T-helper 2 cell treated with Interferon-gamma antibody and Interleukin-4, amounts not matched to agents 100 ng/mL and 5 ng/mL, for 36 hours (primary cell): ENCODE results near the gene CENPO. TPM values are rescaled to one million over a fixed set of nuclear protein-coding genes. Genes with fewer than 3 reads are reported as not detected.

ENCODE experiments used
- intact Hi-C: fragments of 100-400 bp; cut with micrococcal nuclease; formaldehyde crosslinking; loops from one replicate; pipeline ENCODE4 v1.15.1; 2023
- total RNA-seq: library from RNA; stranded (reverse); gene quantifications from 2 replicates; pipeline ENCODE4 v1.2.3, GENCODE V29; 2022

The CENPO gene
- total RNA-seq, 1 donor from 2014 or later: 49.1 TPM

DNA sequence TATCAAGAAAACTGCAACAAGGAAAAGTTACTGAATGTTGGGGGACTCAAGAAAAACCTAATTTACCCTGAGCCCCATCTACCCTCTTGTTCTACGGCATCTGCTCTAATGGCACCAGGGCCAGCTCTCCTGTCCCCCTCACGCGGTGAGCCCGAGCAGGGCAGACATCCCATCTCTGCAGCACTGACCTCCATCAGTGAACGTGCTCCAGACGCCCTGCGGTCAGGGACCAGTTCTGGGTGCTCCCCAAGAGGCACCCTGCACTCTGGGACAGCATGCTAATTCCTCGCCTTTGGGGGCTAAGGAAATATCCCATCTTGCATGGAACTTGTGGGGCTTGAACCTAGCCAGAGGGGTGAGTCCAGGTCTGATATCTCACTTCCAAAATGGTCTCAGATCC lies 43.0 kb downstream of the CENPO start:
- intact Hi-C loops: no loop called here

DNA sequence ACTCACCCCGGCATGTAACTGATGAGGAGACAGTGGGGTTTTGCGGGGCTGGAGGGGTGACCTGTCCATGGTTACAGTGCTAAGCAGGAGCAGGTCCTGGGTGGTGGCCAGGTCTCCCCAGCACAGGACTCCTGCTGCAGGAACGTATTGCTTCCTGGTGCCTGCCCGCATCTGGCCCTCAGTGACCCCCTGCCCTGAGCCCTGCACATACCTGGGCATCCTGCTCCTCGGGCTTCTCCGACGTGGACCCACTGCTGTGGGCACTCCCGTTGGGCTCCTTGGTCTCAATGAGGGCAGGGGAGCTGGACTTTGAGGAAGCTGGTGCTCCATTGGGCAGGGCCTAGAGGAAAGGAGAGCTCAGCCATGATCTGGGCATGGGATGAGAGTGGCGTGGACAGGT lies 43.5 kb downstream of the CENPO start:
- intact Hi-C loops: no loop called here

DNA sequence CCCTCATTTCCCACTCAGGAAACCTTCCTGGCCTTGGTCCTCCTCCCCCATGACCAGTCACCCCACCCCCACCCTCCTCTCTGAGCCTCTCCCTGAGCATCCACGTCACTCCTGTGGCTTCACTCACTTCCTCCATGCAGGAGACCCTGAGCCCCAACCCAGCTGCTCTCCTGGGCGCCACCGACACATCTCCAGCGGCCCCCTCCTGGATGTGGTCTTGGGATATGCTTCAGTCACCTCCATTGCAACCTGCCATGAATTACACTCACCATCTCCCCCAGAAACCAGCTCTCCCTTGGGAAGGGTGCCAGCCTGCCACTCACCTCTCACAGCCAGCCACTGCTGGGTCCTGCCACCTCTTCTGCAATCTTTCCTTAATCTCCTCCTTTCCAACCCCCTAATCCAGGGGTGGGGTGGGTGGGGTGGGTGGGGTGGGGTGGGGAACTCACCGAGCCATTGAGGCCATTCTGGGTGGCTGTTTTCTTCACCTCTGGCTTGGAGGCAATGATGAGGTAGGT lies 44.8 kb downstream of the CENPO start:
- intact Hi-C loops: no loop called here

DNA sequence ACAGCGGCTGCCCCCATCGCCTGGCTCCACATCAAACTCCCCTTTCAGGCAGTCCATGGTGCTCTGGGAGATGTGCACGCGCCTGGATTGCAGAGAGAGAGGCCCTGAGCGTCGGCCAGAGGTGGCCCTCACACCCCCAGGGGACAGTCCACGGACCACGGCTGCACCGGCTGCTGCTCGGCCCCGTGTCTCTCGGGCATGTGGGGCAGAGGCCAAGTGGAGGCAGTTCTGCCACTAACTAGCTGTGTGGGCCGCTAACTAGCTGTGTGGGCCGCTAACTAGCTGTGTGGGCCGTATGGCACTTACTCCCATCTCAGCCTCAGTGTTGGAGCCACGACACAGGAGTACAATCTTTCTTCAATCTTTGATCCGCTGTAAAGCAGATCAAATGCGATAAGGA lies 45.3 kb downstream of the CENPO start:
- intact Hi-C loops: no loop called here

DNA sequence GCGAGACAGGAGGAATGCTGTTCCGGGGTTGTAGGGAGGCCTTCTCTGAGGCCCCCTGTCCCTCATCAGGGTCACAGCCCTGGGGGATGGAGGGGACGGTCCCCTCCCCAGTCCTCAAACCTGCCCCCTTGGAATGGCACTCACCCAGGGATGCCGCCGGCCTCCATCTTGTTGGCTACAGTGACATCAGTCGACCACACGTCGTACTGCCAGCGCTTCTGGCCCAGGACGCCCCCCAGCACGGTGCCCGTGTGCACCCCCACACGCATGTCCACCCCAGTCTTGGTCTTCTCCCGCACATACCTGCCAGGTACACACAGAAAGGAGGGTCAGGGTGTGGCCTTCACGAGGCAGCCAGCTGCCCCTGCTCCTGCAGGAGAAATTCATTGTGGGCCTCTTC lies 46.5 kb downstream of the CENPO start:
- intact Hi-C loops: no loop called here

DNA sequence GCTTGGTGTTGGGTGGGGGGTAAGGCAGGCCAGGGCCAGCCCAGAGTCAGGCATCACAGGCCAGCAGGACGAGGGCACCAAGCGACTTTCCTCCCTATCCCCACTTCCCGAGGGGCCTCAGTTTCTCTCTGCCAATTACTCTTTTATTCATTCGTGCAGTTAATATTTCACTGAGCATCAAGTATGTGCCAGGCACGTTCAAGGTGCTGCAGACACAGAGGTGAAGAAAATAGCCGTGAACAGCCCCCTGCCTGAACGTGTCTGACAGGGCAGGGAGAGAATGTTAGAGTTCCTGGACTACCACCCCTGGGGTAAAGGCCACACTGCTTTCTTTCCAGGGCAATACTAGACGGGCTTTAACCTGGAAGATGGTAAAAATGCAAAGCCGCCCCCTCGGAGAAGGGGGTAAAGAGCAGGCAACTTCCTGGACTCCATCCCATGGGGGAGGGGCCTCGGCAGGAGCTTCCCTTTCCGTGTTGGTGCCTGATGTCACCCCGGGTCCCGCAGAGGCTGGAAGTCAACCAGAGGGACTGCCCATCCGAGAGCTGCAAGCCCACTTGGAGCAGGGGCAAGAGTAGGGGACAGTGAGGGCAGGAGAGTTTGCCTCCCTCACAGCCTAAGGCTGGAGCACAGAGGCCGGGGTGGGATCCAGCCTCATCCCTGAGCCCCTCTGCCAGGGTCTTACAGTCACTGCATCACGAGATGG lies 47.1 kb downstream of the CENPO start:
- intact Hi-C loops: no loop called here

DNA sequence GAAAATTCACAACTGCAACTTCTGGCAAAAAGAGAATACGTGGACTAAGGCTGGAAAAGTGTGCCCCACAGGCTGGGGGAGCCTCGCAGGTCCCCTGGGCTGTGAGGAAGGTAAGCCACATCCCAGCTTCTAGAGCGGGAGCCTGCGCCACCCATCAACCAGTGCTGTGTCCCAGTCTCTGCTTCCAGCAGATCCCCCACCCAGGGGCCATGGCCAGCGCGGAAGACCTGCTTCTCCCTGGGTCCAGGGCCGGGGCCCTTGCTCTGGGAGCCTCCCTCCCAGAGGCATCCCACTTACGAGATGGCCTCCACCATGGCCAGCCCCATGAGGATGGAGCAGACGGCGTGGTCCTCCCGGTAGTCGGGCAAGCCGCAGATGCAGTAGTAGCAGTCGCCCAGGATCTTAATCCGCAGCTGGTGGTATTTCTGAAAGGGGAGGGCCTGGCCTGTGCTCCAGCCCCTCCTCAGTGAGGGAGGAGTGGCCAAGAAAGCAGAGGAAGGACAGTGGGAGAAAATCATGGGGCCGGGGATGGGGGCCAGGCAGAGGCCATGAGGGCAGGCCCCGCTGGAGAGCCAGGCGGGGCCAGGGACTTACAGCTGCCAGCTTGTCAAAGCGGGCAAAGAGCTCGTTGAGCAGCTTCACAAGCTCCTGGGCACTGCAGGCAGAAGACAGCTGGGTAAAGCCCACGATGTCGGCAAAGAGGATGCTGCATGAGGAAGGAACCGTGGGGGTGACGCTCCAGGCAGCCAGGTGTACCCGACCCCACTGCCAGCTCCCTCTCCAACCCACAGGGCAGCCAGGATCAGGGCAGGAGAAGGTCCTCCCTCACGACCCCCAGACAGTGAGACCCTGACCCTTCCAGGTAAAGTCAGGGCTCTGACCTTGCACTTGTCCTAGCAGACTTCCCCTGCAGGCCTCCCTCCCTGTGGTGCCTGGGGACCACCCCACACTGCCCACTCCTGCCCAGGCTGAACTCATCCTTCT lies 48.0 kb downstream of the CENPO start:
- intact Hi-C loops: no loop called here

DNA sequence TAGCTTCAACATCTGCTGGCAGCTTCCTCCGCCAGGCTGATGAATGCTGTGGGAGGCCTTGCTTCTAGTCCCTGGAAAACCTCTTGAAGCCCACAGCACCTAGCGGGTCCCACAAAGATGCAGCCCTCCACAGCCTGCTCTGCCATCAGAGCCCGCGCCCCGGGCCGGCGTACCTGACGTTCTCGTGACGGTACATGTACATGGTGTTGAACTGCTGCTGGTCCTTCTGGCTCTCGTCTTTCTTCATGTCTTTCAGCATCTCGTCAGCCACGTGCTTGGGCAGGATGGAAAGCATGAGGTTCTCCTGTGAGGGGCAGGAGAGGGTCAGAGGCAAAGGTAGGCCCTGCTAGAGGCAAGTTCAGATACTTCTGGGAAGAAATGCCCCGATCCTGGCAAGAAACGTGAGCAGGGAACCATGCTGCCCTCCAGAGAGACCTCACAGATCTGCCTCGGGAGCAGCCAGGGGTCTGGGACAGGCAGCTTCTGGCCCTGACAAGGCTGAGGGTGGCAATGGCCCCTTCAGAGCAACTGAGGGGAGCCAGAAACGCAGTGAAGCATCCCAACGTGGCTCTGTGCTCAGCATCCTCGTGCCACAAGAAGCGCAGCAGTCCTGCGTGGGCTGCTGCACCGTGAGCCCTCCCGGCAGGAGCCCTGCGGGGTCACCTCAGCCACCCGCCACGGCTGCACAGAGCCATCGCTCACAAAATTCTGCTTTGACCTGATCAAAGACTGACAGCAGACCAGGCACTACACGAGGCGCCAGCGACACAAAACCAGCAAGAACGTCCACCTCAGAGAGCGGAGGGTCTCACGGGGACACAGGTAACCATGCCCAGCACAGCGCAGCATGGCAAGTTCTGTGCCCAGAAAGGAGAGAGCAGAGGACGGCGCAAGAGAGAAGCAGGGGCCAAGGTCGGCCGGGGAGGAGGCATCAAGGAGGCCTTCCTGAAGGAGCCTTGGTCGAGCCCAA lies 49.1 kb downstream of the CENPO start:
- intact Hi-C loops: no loop called here

DNA sequence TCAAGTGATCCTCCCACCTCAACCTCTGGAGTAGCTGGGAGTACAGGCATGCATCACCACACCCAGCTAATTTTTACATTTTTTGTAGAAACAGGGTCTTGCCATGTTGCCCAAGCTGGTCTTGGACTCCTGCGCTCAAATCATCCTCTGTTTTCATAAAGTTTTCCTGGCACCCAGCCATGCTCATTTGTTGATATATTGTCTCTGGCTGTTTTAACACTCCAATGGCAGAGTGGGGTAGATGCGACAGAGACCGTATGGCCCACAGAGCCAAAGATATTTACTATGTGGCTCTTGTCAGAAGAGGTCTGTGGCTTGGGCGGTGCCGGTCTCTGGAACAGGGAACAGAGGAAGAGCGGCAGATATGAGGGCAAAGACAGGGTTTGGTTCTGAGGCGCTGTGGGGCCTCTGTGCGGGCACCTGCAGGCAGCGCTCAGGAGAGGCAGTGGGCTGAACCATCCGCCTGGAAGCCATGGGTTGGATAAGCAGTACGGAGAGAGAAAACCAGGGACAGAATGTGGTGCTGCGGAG lies 50.2 kb downstream of the CENPO start:
- intact Hi-C loops: no loop called here

DNA sequence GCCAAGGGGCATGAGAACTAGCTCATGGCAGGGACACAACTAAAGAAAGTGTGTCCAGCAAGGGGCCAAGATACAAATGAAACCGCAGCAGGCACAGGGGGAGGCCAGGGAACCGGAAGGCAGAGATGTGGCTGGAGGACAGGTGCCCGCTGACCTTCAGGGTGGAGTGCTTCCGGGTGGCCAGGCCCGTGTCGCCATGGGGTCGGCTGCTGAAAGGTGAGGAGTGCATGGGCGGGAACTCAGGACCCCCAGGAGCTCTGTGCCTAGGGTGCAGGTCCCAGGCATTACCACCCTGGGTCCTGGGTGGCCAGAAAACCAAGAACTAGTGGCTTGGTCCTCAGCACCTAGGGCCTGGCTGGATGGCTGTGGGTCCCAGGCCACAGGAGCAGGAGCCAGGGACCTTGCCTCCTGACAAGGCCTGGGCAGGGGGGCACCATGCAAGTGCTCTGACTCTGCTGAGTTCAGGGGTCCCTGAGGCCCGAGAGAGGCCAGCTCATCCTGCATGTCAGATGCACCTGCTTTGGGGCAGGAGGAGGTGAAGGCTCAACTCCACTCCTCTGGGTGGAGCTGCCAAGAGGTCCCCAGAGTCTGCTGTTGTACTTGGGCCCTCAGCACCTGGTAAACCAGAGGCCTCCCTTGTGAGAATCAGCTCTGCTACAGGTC lies 50.9 kb downstream of the CENPO start:
- intact Hi-C loops: no loop called here

DNA sequence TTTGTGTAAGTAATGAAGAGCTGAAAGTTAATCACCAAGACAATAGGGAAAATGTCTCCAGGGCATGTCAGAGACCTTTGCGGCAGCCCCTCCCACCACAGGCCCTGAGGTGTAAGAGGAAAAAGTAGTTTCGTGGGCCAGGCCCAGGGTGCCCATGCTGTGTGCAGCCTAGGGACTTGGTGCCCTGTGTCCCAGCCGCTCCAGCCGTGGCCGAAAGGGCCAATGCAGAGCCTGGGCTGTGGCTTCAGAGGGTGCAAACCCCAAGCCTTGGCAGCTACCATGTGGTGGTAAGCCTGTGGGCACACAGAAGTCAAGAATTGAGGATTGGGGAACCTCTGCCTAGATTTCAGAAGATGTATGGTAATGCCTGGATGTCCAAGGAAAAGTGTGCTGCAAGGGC lies 52.5 kb downstream of the CENPO start:
- intact Hi-C loops: no loop called here

DNA sequence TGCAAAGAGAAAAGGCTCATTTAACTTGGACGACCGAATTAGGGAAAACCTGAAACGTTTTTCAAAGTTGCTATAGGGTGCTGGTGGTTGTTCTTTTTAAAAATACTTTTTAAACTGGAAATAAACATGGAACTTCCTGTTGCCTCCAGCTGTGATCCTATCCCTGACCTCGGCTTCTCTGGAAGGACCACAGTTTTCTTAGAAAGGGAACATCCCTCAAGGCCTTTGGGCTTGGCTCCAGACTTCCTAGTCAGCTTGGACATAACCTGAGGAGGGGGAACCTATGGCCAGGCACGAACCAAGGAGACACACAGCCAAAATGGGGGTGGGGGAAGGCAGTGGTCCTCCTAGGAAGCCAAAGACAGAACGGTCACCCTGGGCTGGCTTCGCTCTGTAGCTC lies 57.7 kb downstream of the CENPO start:
- intact Hi-C loops: no loop called here

DNA sequence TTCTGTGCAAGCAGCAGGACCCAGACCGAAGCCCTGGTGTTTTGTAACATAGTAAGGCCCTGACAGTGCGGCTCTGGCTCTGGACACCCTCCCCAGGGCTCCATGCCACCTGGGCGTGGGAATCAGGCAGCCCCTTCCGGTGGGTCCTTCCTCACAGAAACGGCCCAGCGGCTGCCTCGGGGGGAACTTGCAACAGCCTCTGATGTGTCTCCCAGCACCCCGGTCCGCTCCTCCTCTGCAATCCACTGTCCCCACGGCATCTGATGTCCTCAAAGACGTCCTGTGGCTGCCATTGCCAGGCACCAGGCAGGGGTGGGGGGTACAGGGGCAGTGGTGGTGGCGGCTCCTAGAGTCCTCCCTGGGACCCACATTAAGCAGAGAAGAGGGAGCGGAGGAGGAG lies 58.8 kb downstream of the CENPO start:
- intact Hi-C loops: no loop called here

DNA sequence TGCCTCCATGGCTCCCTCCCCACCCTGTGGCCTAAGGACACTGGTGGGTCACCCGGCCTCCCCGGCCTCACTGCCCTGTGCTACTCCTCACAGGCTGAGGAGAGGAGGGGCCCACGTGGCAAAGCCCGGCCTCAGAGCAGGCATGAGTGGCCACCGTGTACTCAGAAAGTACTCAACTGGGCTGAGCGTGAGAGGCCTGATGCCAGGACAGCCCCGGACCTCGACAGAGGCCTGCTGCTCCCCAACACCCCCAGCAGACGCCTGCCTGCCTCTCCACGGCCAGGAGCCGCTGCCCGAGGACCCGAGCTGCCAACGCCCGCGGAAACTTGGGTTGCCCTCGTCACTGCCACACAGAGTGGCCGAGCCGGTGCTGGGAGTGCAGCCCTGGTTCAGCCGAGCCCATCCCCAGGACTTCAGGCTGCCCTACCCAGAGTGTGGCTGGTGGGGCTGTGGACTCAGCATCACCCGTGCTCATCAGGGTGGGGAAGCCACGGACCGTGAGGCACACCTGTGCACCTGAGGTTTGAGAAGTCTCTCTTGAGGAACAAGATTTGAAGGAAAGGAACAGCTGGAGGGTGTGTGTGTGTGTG lies 59.3 kb downstream of the CENPO start:
- intact Hi-C loops: no loop called here

DNA sequence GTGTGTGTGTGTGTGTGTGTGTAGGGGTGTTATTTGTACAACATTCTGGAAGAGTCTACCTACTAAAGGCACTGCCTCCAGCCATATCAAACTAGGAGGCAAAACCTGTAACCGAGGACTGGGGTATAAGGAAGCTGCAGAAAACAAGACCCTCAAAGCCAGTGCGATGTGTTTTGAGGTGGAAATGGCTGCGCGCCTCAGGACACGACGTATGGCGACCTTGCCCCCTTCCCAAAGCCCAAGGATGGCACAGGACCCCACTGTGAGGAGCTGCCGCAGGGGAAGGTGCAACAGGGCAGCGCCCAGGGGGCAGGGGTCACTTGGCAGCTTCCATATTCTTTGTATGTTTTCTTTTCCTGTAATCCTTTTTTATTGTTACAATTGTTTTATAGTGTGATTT lies 59.8 kb downstream of the CENPO start:
- intact Hi-C loops: no loop called here

DNA sequence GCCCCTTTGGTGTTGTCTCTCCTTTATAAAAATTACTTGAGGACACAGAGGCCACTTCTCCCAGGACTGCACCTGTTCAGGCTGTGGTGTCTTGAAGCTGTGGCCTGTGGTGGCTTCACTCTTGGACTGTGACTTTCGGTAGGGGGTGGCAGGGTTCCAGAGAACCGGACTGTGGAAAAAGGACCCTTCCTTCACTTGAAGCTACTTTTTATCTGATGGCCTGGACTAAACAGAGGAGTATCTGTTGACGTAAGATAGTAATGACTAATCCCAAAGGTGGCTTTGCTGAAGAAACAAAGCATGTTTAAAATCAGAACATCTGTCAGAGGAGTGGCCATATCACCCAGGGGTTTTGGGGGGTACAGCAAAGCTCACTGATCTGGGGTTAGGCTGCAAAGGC lies 60.8 kb downstream of the CENPO start:
- intact Hi-C loops: no loop called here

DNA sequence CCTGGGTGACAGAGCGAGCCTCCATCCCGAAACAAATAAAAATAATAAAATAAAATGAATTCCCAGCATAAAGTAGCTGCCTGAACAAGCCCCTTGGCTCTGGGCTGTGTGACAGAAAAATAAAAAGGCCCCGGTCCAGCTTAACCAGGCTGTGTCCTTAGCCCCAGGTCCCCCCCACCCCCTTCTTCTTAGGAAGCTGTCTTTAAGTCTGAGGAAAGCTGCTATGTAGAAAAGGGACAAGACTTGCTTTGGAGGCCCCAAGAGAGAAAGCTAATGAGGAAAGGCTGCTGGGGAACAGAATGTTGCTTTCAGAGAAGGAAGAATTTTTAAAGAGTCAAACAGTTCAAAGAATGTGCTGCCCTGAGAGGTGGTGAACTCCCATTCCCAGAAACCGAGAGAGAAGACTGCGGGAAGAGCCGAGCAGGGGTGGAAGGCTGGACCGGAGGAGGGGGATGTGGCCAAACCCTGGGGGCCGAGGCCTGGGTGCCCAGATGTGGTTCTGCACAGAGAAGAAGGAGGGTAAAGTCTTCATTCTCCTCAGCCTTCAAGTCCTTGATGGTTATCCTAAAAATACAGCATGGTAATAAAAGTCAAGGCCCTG lies 61.9 kb downstream of the CENPO start:
- intact Hi-C loops: no loop called here

DNA sequence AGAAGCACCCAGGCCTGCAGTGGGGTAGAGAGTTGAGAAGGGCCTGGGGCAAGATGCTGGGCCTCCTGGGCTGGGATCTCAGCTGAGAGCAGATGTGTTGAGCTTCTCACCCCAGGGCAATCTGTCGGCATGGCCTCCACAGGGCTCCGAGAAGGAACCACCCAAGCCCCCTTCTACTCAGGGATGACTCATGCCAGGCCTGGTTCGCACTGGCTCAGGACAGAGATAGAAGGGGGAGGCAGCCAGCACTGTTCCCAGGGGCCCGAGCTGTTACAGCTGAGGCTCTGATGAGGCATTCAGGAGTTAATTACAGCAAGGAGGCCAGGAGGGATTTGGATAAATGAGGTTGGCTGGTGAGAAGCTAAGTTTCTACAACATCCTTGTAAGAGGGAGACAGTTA lies 62.5 kb downstream of the CENPO start:
- intact Hi-C loops: no loop called here

DNA sequence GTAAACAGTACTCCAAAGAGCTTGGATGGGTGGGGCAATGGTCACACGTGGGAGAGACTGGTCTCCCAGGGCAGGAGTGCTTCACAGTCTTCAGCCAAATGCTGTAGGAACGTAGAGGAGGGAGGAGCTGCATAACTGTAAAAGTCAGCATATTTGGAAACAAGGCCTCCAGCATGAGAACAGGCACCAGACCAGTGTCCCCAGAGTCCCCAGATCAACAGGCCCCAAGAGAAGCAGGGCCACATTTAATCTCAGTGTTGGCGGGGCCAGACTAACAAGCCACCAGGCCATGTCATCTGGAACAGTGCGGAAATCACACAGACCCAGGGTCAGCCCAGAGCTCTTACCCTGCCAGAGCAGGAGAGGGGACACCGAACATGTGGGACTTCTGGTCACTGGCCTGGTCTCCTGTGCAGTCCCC lies 63.6 kb downstream of the CENPO start:
- intact Hi-C loops: no loop called here

DNA sequence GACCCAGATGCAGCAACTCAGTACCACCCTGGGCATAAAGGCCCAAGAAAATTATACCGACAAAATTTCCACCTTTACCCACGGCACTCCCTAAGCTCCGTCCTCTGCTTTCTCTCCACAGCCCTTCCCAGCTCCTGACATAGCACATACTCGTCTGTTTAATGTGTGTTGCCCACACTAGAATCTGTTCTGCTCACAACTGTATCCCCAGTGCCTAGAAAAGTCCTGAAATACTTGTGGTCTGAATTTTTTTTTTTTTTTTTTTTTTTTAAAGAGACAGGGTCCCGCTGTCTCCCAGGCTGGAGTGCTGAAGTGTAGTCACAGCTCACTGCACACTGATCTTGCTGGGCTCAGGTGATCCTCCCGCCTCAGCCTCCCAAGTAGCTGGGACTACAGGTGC lies 64.5 kb downstream of the CENPO start:
- intact Hi-C loops: no loop called here
